SK-N-SH treated with all-trans-retinoic acid at 6 μM for 48 hours (cell line): ENCODE data around the gene ROBO3.

Source experiments
- ATAC-seq: fragments of 200-7000 bp; cut with Tn5 transposase; 3 replicates; pipeline ENCODE4 v1.9.1; 2020; ENCODE audit warnings: mild to moderate bottlenecking, moderate library complexity
- ARNTL ChIP-seq: fragments of 450-650 bp; formaldehyde crosslinking; IDR thresholded peaks from 2 replicates; pipeline ENCODE4 v1.5.0; 2020; ENCODE audit warnings: low read depth, mild to moderate bottlenecking, moderate library complexity, borderline replicate concordance
- BACH2 ChIP-seq: fragments of 250-450 bp; sonication (Bioruptor Pico); IDR thresholded peaks from 2 replicates; pipeline ENCODE4 v1.9.0; 2021; ENCODE audit warnings: mild to moderate bottlenecking, borderline replicate concordance
- CSDC2 ChIP-seq: fragments of 250-450 bp; sonication (Bioruptor Pico); IDR thresholded peaks from 2 replicates; pipeline ENCODE4 v1.5.0; 2020; ENCODE audit warnings: mild to moderate bottlenecking, moderate library complexity
- ESRRG ChIP-seq: fragments of 250-450 bp; sonication (Bioruptor Pico); IDR thresholded peaks from 2 replicates; pipeline ENCODE4 v1.6.1; 2021; ENCODE audit warnings: mild to moderate bottlenecking
- GLIS3 ChIP-seq: fragments of 250-450 bp; sonication (Bioruptor Pico); IDR thresholded peaks from 2 replicates; pipeline ENCODE4 v1.5.0; 2020; ENCODE audit warnings: mild to moderate bottlenecking, moderate library complexity
- ISL1 ChIP-seq: fragments of 250-450 bp; sonication (Bioruptor Pico); IDR thresholded peaks from 2 replicates; pipeline ENCODE4 v2.1.2; 2022; ENCODE audit warnings: mild to moderate bottlenecking, moderate library complexity
- OSR1 ChIP-seq: fragments of 250-450 bp; sonication (Bioruptor Pico); IDR thresholded peaks from 2 replicates; pipeline ENCODE4 v1.8.0; 2022; ENCODE audit warnings: moderate library complexity, mild to moderate bottlenecking, inconsistent platforms
- RARB ChIP-seq: fragments of 250-450 bp; sonication (Bioruptor Pico); IDR thresholded peaks from 2 replicates; pipeline ENCODE4 v1.8.0; 2021; ENCODE audit warnings: mild to moderate bottlenecking, moderate library complexity
- SNAI2 ChIP-seq: fragments of 250-450 bp; sonication (Bioruptor Pico); IDR thresholded peaks from 2 replicates; pipeline ENCODE4 v1.5.0; 2020; ENCODE audit warnings: mild to moderate bottlenecking, moderate library complexity
- TCF4 ChIP-seq: fragments of 250-450 bp; sonication (Bioruptor Pico); IDR thresholded peaks from 2 replicates; pipeline ENCODE4 v1.8.0; 2021; ENCODE audit warnings: mild to moderate bottlenecking, moderate library complexity, borderline replicate concordance
- TOX ChIP-seq: fragments of 250-450 bp; sonication (Bioruptor Pico); IDR thresholded peaks from 2 replicates; pipeline ENCODE4 v1.8.0; 2021; ENCODE audit warnings: mild to moderate bottlenecking, moderate library complexity, borderline replicate concordance
- ZC3H10 ChIP-seq: fragments of 250-450 bp; sonication (Bioruptor Pico); IDR thresholded peaks from 2 replicates; pipeline ENCODE4 v1.5.1; 2021; ENCODE audit warnings: mild to moderate bottlenecking, moderate library complexity
- ZFP30 ChIP-seq: fragments of 450-650 bp; formaldehyde crosslinking; IDR thresholded peaks from 2 replicates; pipeline ENCODE4 v1.5.0; 2022; ENCODE audit warnings: mild to moderate bottlenecking, moderate library complexity
- ZNF565 ChIP-seq: fragments of 450-650 bp; formaldehyde crosslinking; conservative IDR thresholded peaks from 2 replicates; pipeline ENCODE4 v1.5.0; 2020; ENCODE audit warnings: low read depth, mild to moderate bottlenecking, moderate library complexity
- ZNF70 ChIP-seq: fragments of 450-650 bp; formaldehyde crosslinking; IDR thresholded peaks from 2 replicates; pipeline ENCODE4 v1.5.0; 2020; ENCODE audit warnings: mild to moderate bottlenecking, moderate library complexity
- ZNF8 ChIP-seq: fragments of 450-650 bp; formaldehyde crosslinking; IDR thresholded peaks from 2 replicates; pipeline ENCODE4 v1.5.0; 2020; ENCODE audit warnings: mild to moderate bottlenecking, moderate library complexity
- TF ChIP-seq, protein P1 (sequence below): fragments of 250-450 bp; sonication (Bioruptor Pico); IDR thresholded peaks from 2 replicates; pipeline ENCODE4 v1.8.0; 2020; ENCODE audit warnings: mild to moderate bottlenecking, moderate library complexity, borderline replicate concordance
- TF ChIP-seq, protein P2 (sequence below): fragments of 250-450 bp; sonication (Bioruptor Pico); IDR thresholded peaks from 2 replicates; pipeline ENCODE4 v1.5.0; 2020; ENCODE audit warnings: mild to moderate bottlenecking, moderate library complexity
- TF ChIP-seq, protein P3 (sequence below): fragments of 250-450 bp; sonication (Bioruptor Pico); IDR thresholded peaks from 2 replicates; pipeline ENCODE4 v1.5.1; 2020; ENCODE audit warnings: low read depth, mild to moderate bottlenecking, moderate library complexity
- TF ChIP-seq, protein P4 (sequence below): fragments of 250-450 bp; sonication (Bioruptor Pico); IDR thresholded peaks from 2 replicates; pipeline ENCODE4 v1.8.0; 2021; ENCODE audit warnings: low read depth, mild to moderate bottlenecking, moderate library complexity, borderline replicate concordance

ROBO3 gene

DNA sequence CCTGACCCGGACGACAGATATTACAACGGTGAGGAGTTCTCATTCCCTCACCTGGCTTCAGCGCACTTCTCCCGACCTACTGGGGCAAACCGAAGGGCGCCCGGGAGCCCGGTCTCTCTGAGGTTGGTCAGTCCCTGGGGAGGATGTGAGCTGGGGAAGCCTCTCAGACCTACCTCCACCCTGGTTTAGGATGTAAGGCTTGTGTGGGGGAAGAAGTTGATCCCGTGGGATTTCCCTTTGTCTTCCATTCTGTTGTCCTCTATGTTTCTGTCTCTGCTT lies 12.3 kb downstream of the ROBO3 start:
- TF ChIP-seq ZNF8 (CRISPR knock-in tag) (no peak), CSDC2 (CRISPR knock-in tag) (no peak), ZC3H10 (CRISPR knock-in tag) (no peak), ISL1 (no peak), TCF4 (CRISPR knock-in tag) (no peak), TOX (CRISPR knock-in tag) (no peak), ARNTL (no peak)
- TF ChIP-seq, protein P1, sequence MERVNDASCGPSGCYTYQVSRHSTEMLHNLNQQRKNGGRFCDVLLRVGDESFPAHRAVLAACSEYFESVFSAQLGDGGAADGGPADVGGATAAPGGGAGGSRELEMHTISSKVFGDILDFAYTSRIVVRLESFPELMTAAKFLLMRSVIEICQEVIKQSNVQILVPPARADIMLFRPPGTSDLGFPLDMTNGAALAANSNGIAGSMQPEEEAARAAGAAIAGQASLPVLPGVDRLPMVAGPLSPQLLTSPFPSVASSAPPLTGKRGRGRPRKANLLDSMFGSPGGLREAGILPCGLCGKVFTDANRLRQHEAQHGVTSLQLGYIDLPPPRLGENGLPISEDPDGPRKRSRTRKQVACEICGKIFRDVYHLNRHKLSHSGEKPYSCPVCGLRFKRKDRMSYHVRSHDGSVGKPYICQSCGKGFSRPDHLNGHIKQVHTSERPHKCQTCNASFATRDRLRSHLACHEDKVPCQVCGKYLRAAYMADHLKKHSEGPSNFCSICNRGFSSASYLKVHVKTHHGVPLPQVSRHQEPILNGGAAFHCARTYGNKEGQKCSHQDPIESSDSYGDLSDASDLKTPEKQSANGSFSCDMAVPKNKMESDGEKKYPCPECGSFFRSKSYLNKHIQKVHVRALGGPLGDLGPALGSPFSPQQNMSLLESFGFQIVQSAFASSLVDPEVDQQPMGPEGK (CRISPR knock-in tag), result no peak
- TF ChIP-seq, protein P2, sequence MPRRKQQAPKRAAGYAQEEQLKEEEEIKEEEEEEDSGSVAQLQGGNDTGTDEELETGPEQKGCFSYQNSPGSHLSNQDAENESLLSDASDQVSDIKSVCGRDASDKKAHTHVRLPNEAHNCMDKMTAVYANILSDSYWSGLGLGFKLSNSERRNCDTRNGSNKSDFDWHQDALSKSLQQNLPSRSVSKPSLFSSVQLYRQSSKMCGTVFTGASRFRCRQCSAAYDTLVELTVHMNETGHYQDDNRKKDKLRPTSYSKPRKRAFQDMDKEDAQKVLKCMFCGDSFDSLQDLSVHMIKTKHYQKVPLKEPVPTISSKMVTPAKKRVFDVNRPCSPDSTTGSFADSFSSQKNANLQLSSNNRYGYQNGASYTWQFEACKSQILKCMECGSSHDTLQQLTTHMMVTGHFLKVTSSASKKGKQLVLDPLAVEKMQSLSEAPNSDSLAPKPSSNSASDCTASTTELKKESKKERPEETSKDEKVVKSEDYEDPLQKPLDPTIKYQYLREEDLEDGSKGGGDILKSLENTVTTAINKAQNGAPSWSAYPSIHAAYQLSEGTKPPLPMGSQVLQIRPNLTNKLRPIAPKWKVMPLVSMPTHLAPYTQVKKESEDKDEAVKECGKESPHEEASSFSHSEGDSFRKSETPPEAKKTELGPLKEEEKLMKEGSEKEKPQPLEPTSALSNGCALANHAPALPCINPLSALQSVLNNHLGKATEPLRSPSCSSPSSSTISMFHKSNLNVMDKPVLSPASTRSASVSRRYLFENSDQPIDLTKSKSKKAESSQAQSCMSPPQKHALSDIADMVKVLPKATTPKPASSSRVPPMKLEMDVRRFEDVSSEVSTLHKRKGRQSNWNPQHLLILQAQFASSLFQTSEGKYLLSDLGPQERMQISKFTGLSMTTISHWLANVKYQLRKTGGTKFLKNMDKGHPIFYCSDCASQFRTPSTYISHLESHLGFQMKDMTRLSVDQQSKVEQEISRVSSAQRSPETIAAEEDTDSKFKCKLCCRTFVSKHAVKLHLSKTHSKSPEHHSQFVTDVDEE (CRISPR knock-in tag), result no peak
- TF ChIP-seq, all 23 proteins: peak for 0
- ATAC-seq, result no peak

DNA sequence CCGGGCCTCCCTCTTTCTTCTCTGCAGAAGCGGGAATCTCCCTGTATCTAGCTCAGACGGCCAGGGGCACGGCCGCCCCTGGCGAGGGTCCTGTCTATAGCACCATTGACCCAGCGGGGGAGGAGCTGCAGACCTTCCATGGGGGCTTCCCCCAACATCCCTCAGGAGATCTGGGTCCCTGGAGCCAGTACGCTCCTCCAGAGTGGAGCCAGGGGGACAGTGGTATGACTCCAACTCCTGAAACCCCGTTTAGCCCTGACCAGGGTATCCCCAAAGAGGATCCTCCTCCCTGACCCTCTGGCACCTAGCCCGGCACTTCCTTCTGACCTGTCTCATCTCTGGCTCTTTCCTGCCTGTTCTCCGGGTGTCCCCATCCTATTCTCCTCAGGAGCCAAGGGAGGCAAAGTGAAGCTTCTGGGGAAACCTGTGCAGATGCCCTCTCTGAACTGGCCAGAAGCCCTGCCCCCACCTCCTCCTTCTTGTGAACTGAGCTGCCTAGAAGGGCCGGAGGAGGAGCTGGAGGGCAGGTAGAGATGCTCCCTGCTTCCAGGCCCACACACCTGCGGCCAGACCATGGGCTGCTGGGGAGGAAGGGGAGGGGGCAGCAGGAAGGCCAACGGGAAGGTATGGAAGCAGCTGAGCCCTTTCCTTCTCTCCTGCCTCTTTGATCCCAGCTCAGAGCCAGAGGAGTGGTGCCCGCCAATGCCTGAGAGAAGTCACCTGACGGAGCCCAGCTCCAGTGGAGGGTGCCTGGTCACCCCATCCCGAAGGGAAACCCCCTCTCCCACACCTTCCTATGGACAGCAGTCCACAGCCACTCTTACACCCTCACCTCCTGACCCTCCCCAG lies 12.9 kb downstream of the ROBO3 start:
- ATAC-seq, result no peak
- TF ChIP-seq BACH2 (CRISPR knock-in tag) (no peak), SNAI2 (CRISPR knock-in tag) (no peak), ARNTL (no peak), ESRRG (no peak), ZNF565 (CRISPR knock-in tag) (no peak), TCF4 (CRISPR knock-in tag) (no peak), RARB (no peak), ZC3H10 (CRISPR knock-in tag) (no peak), CSDC2 (CRISPR knock-in tag) (no peak), ISL1 (no peak), ZNF8 (CRISPR knock-in tag) (no peak), TOX (CRISPR knock-in tag) (no peak), GLIS3 (CRISPR knock-in tag) (no peak)
- TF ChIP-seq, protein P3, sequence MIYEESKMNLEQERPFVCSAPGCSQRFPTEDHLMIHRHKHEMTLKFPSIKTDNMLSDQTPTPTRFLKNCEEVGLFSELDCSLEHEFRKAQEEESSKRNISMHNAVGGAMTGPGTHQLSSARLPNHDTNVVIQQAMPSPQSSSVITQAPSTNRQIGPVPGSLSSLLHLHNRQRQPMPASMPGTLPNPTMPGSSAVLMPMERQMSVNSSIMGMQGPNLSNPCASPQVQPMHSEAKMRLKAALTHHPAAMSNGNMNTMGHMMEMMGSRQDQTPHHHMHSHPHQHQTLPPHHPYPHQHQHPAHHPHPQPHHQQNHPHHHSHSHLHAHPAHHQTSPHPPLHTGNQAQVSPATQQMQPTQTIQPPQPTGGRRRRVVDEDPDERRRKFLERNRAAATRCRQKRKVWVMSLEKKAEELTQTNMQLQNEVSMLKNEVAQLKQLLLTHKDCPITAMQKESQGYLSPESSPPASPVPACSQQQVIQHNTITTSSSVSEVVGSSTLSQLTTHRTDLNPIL (CRISPR knock-in tag), result no peak

DNA sequence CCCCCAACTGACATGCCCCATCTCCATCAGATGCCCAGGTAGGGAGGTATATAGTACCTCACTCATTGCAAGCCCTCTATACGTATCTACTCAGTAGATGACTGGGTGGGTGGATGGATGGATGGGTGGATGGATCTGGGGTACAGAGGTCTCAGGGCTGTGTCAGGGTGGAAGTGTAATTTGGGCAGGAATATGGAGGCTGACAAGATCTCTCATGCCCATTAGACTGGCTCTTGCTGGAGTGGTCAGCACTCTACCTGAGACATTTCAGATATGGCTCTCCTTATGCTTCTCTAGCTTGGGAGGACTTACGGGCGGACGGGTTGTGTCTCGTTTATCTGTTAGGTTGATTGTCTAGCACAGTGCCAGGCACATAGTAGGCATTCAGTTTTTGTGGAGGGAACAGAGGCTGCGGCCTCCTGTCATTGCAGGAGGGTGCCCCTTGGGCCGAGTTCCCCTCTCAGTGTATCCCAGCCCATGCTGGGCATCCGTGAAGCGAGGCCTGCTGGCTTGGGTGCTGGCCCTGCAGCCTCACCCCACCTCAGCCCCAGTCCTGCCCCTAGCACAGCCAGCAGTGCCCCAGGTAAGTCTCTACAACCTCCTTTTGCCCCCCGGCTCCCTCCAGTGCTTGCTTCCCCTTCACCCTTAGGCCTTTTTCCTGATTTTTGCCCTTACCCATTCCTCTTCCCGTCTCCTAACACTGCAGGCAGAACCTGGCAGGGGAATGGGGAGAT lies 13.7 kb downstream of the ROBO3 start:
- no peak for ATAC-seq

More for the DNA sequence above, 13.7 kb downstream of the ROBO3 start:
- TF ChIP-seq, protein P2 (CRISPR knock-in tag), result no peak
- no peak for TF ChIP-seq CSDC2 (CRISPR knock-in tag)
- no peak for TF ChIP-seq RARB
- TF ChIP-seq ZNF70, result no peak
- TF ChIP-seq ZNF565 (CRISPR knock-in tag), result no peak
- no peak for TF ChIP-seq TOX (CRISPR knock-in tag)
- no peak for TF ChIP-seq OSR1 (CRISPR knock-in tag)
- no peak for TF ChIP-seq BACH2 (CRISPR knock-in tag)
- TF ChIP-seq ZFP30 (CRISPR knock-in tag), result no peak
- no peak for TF ChIP-seq ZNF8 (CRISPR knock-in tag)
- TF ChIP-seq ARNTL, result no peak
- no peak for TF ChIP-seq TCF4 (CRISPR knock-in tag)
- no peak for TF ChIP-seq ISL1
- no peak for TF ChIP-seq ZC3H10 (CRISPR knock-in tag)
- TF ChIP-seq, protein P4, sequence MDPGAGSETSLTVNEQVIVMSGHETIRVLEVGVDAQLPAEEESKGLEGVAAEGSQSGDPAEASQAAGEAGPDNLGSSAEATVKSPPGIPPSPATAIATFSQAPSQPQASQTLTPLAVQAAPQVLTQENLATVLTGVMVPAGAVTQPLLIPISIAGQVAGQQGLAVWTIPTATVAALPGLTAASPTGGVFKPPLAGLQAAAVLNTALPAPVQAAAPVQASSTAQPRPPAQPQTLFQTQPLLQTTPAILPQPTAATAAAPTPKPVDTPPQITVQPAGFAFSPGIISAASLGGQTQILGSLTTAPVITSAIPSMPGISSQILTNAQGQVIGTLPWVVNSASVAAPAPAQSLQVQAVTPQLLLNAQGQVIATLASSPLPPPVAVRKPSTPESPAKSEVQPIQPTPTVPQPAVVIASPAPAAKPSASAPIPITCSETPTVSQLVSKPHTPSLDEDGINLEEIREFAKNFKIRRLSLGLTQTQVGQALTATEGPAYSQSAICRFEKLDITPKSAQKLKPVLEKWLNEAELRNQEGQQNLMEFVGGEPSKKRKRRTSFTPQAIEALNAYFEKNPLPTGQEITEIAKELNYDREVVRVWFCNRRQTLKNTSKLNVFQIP (CRISPR knock-in tag), result no peak
- no peak for TF ChIP-seq ESRRG
- TF ChIP-seq, protein P3 (CRISPR knock-in tag), result no peak
